Measurements from ENCODE around the gene CRELD1. TPM values are rescaled to one million over a fixed set of nuclear protein-coding genes. Genes with fewer than 3 reads are reported as not detected.
A peak's percentile ranks its signal among the peaks of the same experiment; 100 is the strongest.

CRELD1 gene
- total RNA-seq, 1 donor from 2014 or later = 22.7 TPM

- Mint-ChIP-seq H3K9me3 (no peaks in the 10 kb centered on the region), H3K27ac (no peak overlapping the region), H3K4me3 (no peak overlapping the region), H3K27me3 (no peaks in the 10 kb centered on the region), H3K4me1 (peaks cover 2% of the 10 kb centered on the region), H3K36me3 (ENCODE audit: low read depth) (peaks cover 50% of the 10 kb centered on the region)
- intact Hi-C loops (cut with micrococcal nuclease) = no loop called here
- DNase-seq = no peak
These were observed 36.0 kb downstream of the CRELD1 start for GRCh38 chr3:9969632-9970019.

GRCh38 chr3:9970020-9970652, 36.5 kb downstream of the CRELD1 start:
- no peak overlapping the region for H3K4me3 Mint-ChIP-seq

GRCh38 chr3:9976721-9977709, 43.4 kb downstream of the CRELD1 start:
- H3K27me3 Mint-ChIP-seq = no peaks in the 10 kb centered on the region
- peaks cover 20% of the 10 kb centered on the region for H3K4me1 Mint-ChIP-seq
- no peak overlapping the region for H3K4me3 Mint-ChIP-seq
- H3K9me3 Mint-ChIP-seq = no peaks in the 10 kb centered on the region
- peaks cover 41% of the 10 kb centered on the region for H3K36me3 Mint-ChIP-seq (ENCODE audit: low read depth)
- intact Hi-C loops (cut with micrococcal nuclease) = no loop called here
- no peak for DNase-seq
- peak overlapping the region; percentile 75 for H3K27ac Mint-ChIP-seq

More at GRCh38 chr3:9970020-9970652, 36.5 kb downstream of the CRELD1 start:
- Mint-ChIP-seq H3K9me3 (no peaks in the 10 kb centered on the region), H3K27ac (no peak overlapping the region), H3K27me3 (no peaks in the 10 kb centered on the region), H3K36me3 (ENCODE audit: low read depth) (peaks cover 54% of the 10 kb centered on the region), H3K4me1 (peaks cover 2% of the 10 kb centered on the region)
- no peak for DNase-seq
- intact Hi-C loops (cut with micrococcal nuclease) = no loop called here

DNA sequence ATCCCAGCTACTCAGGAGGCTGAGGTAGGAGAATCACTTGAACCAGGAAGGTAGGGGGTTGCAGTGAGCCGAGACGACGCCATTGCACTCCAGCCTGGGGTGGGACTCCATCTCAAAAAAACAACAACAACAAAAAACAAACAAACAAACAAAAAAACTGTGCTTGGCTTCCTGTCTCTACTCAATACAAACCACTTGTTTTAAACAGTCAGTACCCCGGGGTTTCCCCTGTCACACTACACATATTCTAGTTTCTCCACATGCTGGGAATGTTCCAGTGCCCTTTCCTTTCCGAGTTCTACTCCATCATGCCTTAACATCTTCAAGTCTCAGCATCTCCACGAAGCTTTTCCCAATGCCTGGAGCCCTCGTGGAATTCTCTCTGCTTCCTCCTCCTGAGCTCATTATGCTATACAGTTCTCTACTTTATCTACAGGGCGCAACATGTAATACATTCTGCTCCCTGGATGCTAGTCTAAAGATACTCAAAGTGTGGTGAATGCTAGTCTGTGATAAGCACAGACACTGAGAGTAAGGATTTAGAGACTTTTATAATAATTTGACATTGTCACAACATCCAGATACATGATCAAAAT, 45.2 kb downstream of the CRELD1 start:
- peaks cover 37% of the 10 kb centered on the region for H3K36me3 Mint-ChIP-seq (ENCODE audit: low read depth)

DNA sequence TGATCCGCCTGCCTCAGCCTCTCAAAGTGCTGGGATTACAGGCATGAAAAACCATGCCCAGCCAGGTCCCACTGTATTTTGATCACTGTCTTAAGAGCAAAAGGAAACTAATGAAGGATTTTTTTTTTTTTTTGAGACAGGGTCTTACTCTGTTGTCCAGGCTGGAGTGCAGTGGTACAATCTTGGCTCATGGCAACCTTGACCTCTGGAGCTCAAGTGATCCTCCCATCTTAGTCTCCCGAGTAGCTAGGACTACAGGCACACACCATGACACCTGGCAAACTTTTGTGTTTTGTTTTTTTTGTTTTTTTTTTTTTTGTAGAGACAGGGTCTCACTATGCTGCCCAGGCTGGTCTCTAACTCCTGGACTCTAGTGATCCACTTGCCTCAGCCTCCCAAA, 46.6 kb downstream of the CRELD1 start:
- peaks cover 22% of the 10 kb centered on the region for H3K4me1 Mint-ChIP-seq
- intact Hi-C loops (cut with micrococcal nuclease) = loop anchor here (10.0 kb wide), 1 partner anchor 245 kb away; no protein-coding TSS in a partner anchor
- DNase-seq = no peak

More for the DNA sequence above, 45.2 kb downstream of the CRELD1 start:
- Mint-ChIP-seq H3K27ac (peak overlapping the region; percentile 70), H3K27me3 (no peaks in the 10 kb centered on the region), H3K4me3 (no peak overlapping the region), H3K4me1 (peaks cover 22% of the 10 kb centered on the region), H3K9me3 (no peaks in the 10 kb centered on the region)
- intact Hi-C loops (cut with micrococcal nuclease) = no loop called here
- DNase-seq = no peak

DNA sequence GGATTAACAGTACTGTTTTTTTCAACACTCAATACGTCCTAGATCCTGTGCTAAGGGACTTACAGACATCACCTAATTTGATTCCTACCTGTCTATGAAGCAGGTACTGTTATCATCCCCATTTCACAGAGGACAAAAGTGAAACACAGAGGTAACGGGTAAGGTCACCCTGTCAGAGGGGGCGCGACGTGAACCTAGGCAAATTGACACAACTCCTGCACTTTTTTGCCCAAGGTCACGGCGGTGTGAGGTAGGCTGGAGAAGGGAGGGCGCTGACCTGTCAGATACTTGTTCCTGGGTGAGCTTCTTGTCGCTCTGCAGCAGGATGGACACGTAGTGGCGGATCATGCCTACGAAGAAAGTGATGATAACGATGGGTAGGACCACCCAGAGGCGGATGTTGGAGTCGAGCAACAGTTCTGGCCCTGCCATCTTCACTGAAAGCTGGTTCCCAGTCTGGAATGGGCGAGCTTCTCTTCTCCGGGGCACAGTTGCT, 52.6 kb downstream of the CRELD1 start:
- Mint-ChIP-seq H3K9me3 (no peaks in the 10 kb centered on the region), H3K36me3 (ENCODE audit: low read depth) (peaks cover 28% of the 10 kb centered on the region), H3K4me1 (peaks cover 31% of the 10 kb centered on the region), H3K4me3 (peak overlapping the region; percentile 97), H3K27ac (peak overlapping the region; percentile 99), H3K27me3 (no peaks in the 10 kb centered on the region)
- intact Hi-C loops (cut with micrococcal nuclease) = loop anchor here (1.0 to 10.0 kb wide), 2 partner anchors 40 to 239 kb away; partner anchors contain the start of gene FANCD2
- no peak for DNase-seq

More for the DNA sequence above, 46.6 kb downstream of the CRELD1 start:
- Mint-ChIP-seq H3K27ac (no peak overlapping the region), H3K27me3 (no peaks in the 10 kb centered on the region), H3K36me3 (ENCODE audit: low read depth) (peaks cover 28% of the 10 kb centered on the region), H3K9me3 (no peaks in the 10 kb centered on the region), H3K4me3 (no peak overlapping the region)

DNA sequence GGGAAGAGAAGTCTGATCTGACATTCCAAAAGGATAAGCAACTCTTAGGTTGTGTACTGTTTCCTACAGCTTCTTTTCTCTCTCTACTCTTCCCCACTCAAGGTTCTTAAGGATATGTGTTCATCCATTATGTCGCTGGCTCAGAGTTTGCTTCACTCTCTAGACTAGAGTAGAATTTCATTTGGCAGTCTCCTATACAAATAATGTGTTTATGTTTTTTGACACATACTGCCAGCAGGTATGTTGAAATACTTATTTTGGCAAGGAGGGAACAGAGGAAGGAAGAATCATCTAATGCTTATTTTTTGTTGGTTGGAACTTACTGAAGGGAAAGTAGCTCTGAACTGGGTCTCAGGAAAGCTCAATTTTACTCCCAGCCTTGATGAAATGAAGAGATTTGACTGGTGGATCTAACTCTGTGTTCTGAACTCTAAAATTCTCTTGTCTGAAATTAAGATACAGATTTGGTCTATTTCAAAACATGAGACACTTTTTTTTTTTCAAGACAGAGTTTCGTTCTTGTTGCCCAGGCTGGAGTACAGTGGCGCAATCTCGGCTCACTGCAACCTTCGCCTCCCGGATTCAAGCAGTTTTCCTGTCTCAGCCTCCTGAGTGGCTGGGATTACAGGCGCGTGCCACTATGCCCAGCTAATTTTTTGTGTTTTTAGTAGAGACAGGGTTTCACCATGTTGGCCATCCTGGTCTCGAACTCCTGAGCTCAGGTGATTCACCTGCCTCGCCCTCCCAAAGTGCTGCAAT, 60.6 kb downstream of the CRELD1 start:
- H3K9me3 Mint-ChIP-seq = no peaks in the 10 kb centered on the region

More for the DNA sequence above, 60.6 kb downstream of the CRELD1 start:
- Mint-ChIP-seq H3K36me3 (ENCODE audit: low read depth) (peaks cover 37% of the 10 kb centered on the region), H3K4me3 (no peak overlapping the region), H3K27me3 (no peaks in the 10 kb centered on the region), H3K27ac (no peak overlapping the region), H3K4me1 (peaks cover 6% of the 10 kb centered on the region)
- intact Hi-C loops (cut with micrococcal nuclease) = no loop called here
- no peak for DNase-seq

Other genes with a start within 250 kb of the CRELD1 start
- 0.17 TPM in 1 of 2 replicates, not detected in the other for gene CPNE9, start 230.0 kb upstream of the CRELD1 start, total RNA-seq
- 41.7 and 45.3 TPM in 2 replicates for gene BRPF1, start 202.1 kb upstream of the CRELD1 start, total RNA-seq
- gene OGG1, start 183.9 kb upstream of the CRELD1 start, total RNA-seq = 37.0 and 41.1 TPM in 2 replicates
- 81.0 and 83.7 TPM in 2 replicates for gene CAMK1, start 163.9 kb upstream of the CRELD1 start, total RNA-seq
- 63.4 and 64.6 TPM in 2 replicates for gene TADA3, start 141.4 kb upstream of the CRELD1 start, total RNA-seq
- 263 and 267 TPM in 2 replicates for gene ARPC4, start 140.8 kb upstream of the CRELD1 start, total RNA-seq
- gene TTLL3, start 123.6 kb upstream of the CRELD1 start, total RNA-seq = 33.2 and 37.7 TPM in 2 replicates
- gene RPUSD3, start 89.8 kb upstream of the CRELD1 start, total RNA-seq = 84.3 and 85.7 TPM in 2 replicates
- gene CIDEC, start 53.6 kb upstream of the CRELD1 start, total RNA-seq = not detected in 2 replicates
- gene JAGN1, start 43.2 kb upstream of the CRELD1 start, total RNA-seq = 39.5 and 41.0 TPM in 2 replicates
- gene IL17RE, start 31.0 kb upstream of the CRELD1 start, total RNA-seq = 1.1 TPM in 2 replicates
- 0.28 and 0.42 TPM in 2 replicates for gene IL17RC, start 16.7 kb upstream of the CRELD1 start, total RNA-seq
- 11.8 and 13.5 TPM in 2 replicates for gene PRRT3, start 18.6 kb downstream of the CRELD1 start, total RNA-seq
- 41.4 and 42.1 TPM in 2 replicates for gene EMC3, start 53.0 kb downstream of the CRELD1 start, total RNA-seq
- gene FANCD2, start 92.6 kb downstream of the CRELD1 start, total RNA-seq = 71.4 and 73.8 TPM in 2 replicates
- gene FANCD2OS, start 174.4 kb downstream of the CRELD1 start, total RNA-seq = not detected in 2 replicates
- gene BRK1, start 181.8 kb downstream of the CRELD1 start, total RNA-seq = 98.8 and 99.6 TPM in 2 replicates
- 62.8 and 65.2 TPM in 2 replicates for gene VHL, start 207.9 kb downstream of the CRELD1 start, total RNA-seq
- gene IRAK2, start 231.1 kb downstream of the CRELD1 start, total RNA-seq = 4.5 and 5.1 TPM in 2 replicates